Bone marrow (tissue), 2 donors: ENCODE results near the gene ACTN4.

ENCODE experiments used
- DNase-seq, 2 donors: peaks; one replicate each; lab custom pipeline; 2025; lab: John Stamatoyannopoulos, UW

The ACTN4 gene

GRCh38 chr19:38635483-38636399 lies 11.7 kb upstream of the ACTN4 start:
- no peak for DNase-seq

GRCh38 chr19:38638461-38638860 lies 9.0 kb upstream of the ACTN4 start:
- no peak for DNase-seq

GRCh38 chr19:38639679-38640078 lies 7.8 kb upstream of the ACTN4 start:
- DNase-seq = no peak

DNA sequence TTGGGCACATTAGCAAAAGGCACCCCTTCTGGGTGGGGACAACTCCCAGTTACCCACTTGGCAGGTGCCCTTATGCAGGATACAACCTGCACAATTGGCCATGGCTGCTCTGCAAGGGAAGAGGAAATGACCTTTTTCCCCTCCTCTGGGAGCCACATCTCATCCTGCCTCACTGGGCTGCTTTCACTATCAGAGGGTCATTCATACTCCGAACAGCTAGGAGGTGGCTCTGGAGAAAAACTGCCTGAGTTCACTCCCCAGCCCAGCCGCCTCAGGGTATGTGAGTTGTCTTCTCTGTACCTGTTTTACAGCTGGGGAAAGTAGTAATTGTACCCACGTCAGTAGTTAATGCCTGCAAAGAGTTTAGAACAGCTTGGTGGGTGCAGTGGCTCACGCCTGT lies 7.1 kb upstream of the ACTN4 start:
- no peak for DNase-seq

DNA sequence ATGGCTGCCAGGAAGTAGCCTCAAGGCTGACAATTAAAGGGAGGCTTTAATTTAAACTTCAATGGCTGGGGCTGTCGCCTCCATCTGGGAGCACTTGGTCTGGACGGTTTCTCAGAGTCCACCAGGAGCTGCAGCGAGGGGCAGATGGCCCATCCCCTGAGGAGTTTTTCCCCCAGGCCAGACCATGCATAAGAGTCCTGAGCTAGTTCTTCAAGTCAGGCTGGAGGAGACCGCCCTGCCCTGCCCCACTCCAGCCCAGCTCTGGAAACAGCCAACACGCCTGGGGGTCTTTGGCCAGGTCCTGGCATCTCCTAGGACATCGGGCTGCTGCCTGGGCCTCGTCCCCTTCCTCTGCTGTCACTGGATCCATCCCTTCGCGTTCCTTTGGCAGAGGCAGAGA lies 5.3 kb upstream of the ACTN4 start:
- no peak for DNase-seq

- DNase-seq = no peak
These were observed 2.7 kb upstream of the ACTN4 start for GRCh38 chr19:38644719-38645118.

DNA sequence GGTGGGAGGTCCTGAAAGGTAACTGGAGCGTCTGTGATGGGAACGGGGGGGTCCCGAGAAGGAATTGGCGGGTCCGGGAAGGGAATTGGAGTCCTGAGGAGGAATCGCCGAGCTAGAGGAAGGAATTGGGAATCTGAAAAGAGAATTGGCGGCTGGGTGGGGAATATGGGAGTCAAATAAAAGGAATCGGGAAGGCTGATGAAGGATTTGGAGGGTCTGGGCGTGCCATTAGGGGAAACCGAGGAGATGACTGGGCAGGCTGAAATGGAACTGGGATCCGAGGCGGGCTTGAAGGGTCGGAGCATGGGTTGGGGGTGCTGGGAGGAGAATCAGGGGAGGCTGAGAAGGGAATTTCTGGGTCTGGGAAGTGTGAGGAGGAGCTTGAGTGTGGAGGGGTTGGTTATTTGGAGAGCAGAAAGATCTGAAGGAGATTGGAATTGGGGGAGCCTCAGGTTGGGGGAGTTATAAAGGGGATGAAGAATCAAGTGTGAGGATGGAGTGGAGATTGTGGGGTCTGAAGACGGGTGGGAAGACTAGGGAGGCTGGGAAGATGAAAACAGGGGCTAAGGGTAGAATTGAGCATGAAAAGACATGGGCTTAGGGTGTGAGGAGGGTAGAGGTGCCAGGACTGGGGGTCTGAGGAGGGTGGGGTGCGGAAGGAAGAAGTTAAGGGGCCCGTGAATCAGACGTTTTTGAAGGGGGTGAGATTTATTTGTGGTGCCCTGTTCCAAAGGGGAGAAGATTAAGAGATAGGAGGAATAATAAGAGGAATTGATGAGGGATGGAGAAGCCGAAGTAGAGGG lies 718 bp downstream of the ACTN4 start:
- no peak for DNase-seq

DNA sequence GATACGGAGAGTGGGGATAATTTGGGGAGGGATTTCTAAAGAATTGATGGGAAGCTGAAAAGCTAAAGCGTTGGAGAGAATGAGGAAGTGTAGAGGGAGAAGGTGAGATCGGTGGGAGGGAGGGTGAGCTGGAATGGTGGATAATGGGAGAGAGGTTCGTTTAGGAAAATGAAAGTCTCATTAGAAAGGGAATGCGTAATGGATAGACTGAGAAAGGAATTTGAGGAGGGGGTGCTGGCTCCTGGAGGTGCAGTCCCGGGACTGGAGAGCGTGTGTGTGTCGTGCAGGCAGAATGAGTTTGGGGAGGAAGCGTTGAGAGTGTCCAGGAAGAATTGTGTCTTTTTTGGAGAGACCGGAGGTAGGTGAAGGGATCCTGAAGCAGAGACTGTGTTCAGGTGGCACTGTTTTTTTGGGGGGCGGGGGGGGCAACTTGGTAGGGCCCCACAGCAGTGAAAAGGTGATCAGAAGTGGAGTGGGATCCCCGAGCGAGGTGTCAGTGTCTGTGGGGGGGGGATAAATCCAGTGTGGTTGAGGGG lies 1.4 kb downstream of the ACTN4 start:
- DNase-seq = no peak

DNA sequence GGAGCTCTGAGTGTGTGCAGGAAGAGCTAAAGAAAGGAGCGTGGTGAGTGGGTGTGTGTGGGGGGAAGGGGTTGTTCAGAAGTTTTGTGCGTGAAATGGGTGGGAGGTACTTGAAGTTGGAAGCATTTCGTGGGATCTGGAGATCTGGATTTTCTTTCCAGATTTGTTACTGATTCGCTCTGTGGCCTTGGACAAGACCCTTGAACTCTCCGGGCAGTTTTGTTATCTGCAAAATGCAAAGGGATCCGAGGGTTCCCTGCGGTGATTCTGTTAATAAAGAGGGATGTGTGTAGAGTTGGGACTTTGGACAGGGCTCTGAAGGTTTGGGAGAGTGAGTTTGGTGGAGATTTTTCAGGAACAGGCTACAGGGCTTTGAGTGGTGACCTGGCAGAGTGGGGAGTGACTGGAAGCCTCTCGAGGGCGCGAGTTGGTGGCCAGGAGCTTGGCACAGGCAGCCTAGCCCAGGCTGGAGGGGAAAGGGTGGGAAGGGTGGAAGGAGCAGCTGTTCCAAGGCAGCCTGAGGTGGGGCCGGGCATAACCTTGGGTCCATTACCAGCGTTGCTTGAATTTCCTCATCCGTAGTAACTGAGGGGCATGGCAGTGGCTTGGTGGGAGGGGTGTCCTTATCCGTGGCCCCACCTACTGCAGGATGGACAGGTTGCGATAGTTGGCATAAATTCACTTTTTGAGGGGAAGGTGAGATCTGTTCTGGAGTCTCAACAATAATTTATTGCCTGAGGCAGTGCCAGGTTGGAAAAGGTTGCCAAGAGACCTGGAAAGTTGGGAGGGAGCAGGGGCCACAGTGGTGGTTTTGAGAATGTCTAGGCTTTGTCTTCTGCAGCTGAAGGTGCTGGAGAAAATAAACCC lies 2.1 kb downstream of the ACTN4 start:
- DNase-seq = no peak

DNA sequence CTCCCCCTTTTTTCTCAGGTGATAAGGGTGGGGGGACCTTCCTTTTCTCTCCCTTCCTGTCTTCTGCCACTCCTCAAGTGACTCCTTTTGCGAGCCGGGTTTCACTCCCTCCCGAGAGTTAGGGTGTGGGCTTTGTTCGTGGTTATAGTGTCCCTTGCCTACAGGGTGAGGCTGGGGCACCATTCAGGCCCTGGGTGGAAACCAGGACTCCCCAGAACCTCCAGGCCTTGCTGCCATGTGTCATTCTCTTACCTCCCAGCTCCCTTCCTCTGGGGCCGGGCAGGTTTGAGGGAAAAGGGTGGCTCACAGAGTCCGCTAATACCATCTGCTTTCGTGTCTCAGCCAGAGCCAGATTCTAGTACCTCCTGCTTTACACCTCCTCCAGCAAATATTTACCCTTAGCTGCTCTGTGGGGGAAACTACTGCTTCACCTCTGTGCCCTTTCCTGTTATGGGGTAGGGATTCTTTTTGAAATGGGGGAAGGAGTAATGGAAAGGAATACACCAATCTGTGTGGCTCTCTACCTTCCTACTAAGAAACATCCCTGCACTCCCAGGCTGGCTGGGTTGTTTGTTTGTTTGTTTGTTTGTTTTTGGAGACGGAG lies 2.8 kb downstream of the ACTN4 start:
- no peak for DNase-seq

DNA sequence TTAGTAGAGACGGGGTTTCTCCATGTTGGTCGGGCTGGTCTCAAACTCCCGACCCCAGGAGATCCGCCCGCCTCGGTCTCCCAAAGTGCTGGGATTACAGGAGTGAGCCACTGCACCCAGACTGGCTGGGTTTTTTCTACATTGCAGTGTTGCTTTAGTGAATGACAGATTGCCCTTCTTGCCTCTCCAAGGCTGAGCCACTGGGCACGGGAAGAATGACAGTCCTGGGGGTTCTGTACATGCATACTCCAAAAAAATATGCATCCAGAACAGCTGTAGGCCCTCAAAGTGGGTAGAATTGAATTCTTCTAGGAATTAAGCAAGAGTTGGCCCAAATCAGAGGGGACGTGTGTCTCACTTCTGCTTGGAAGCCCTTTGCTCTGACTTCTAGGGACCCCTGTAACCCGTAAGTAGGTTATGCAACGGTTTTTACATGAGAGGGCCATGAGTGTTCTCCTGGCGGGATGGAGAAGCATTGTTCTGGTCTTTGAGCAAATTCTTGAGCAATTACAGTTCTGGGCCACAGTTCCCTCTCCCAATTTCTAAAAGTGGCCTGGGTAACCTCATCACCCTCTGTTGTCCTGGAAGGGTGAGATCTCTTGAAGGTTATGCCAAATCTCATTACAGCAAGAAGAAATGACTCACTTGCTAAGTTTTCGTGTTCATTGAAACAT lies 3.6 kb downstream of the ACTN4 start:
- no peak for DNase-seq

DNA sequence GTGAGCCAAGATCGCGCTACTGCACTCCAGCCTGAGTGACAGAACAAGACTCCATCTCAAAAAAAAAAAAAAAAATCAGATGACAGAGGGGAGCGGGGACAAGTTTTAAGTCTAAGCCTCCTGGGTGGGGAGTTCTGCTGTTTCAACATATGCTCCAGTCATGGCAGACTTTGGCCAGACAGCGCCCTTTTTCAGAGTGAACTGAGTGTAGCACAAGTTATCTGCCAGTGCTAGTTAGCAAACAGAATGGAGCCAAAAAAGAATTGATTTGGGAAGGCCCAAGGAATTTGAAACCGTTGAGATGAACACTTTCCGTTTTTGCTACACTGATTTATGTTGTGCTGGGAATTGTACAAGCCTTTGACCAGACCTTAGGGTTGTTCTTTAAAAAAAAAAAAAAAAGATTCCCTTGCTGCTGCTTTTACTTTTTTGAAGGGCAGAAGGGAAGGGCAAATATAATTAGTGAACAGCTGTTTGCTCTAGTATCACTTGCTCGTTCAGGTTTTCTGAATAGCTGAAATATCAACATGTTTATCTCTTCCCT lies 5.7 kb downstream of the ACTN4 start:
- DNase-seq = no peak

GRCh38 chr19:38654628-38655055 lies 7.2 kb downstream of the ACTN4 start:
- no peak for DNase-seq

DNA sequence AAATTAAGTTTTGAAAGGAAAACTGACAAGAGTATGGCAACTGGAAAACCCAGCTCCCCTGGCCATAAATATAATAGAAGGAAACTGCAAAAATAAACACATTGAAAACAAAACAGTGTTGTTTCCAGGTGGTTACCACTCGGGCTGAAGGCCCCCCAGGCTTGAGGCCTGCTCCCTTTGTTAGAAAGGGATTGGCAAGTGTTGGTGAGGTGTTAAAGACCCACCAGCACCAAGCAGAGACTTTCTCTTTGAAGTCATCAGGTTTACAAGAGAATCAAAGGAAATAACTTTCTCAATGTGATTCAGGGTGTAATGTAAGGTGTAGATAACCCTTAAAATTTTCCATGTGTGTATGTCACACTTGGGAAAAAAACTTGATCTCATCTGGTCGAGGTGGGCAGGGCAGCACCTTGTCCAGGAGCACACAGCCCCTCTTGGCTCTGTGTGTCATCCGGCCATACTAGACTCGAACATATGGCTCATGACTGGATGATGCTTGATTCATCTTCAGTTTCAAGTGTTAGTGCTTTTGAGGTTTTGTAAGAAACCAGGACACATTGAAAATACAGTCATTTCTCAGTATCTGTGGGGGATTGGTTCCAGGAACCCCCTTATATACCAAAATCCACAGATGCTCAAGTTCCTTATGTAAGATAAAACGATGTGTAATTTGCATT lies 7.8 kb downstream of the ACTN4 start:
- no peak for DNase-seq

DNA sequence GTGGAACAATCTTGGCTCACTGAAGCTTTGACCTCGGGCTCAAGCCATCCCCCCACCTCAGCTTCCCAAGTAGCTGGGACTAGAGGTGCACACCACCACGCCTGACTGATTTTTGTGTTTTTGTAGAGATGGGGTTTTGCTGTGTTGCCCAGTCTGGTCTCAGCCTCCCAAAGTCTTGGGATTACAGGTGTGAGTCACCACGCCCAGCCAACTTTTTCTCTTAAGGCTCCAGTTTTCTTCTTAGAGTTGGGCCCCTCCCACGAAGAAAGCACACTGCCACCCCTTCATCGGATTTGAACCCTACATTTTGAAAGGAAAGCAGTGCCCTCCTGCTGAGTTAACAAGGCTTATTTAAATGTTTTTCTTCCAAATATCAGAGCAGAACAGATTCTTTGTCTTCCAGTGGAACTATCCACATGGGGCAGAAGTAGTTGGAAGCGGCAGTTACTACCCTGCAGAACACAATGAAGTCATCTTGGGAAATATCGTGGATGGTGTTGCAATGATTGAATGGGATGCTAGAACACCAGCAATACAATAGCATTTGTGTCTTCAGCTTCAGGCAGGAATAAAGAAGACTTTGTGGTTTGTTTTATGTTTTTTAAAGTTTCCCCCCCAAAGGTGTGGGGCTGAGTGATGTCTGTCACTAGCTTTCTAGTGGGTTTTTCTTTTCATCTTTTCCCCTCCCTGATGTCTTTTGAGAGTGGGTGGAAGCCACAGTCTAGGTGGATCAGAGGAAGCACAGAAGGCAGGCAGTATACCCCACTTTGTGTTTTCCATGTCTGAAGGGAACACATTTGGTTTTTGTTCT lies 8.9 kb downstream of the ACTN4 start:
- DNase-seq = no peak

DNA sequence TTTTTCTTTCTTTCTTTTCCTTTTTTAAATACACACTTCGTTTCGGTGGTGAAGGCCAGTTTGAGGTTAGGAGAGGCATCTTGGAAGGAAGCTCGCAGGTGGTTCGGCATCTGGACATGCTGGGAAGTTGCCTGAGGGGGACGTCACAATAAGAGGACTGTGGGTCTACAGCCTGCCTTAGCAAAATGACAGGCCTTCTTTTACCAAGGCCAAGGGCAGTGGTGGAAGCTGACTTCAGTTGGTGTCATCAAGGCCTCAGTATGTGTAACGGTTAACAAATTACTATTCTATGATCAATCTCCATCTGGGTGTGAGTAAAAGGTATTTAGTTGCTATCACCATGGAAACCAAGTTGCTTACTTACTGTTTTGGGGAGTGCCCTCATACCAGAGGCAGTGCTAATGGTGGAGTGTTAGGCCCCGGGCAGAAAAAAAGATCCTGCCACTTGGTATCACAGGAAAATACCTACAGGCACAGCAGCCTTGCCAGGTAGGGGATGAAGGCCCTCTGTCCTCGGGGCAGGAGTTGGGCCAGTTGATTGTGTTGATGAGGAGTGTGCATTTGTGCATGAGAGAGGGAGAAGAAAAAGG lies 10.3 kb downstream of the ACTN4 start:
- DNase-seq = no peak

DNA sequence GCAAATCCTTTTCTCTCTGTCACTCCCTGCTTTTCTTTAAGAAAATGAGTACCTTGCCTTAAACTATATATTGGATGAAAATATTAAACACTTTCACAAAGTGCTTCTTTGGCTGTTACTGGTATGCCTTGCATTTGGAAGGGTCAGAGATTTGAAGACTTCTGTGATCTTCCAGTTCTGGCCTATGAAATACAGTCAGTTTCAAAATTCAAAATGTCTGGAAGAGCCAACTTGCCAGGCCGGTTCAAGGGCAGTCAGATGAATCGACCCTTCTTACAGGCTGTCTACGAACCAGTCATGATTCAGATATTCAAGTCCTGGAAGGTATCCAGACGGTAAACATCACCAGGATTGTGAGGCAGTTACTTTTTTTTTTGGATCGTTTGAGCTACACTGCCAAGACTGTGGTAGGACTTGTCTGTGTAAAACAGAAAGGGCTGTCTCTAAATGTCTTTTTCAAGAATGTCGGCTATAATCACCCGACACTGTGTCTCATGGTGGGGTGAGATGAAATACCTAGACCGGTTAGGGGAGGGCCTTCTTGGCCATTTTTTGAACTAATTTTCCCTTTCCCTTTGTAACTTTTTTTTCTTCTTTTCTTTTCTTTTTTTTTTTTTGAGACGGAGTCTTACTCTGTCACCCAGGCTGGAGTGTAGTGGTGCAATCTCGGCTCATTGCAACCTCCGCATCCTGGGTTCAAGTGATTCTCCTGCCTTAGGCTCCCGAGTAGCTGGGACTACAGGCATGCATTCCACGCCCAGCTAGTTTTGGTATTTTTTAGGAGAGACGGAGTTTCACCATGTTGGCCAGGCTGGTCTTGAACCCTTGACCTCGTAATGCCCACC lies 11.2 kb downstream of the ACTN4 start:
- DNase-seq = no peak

GRCh38 chr19:38660724-38661123 lies 13.3 kb downstream of the ACTN4 start:
- DNase-seq = no peak
